Transverse colon (tissue), 4 donors: ENCODE data around the gene DOCK2. TPM values are rescaled to one million over a fixed set of nuclear protein-coding genes. Genes with fewer than 3 reads are reported as not detected.

Source experiments
- DNase-seq: peaks from one replicate; pipeline ENCODE4 v3.0.0-alpha.2; 2019
- H3K27ac ChIP-seq, 4 donors: fragments of 200-600 bp; sonication (generic); 2 replicates each; pipeline ENCODE4 v1.5.1; 2016 to 2018; ENCODE audit warnings: inconsistent platforms in 4 of 4
- H3K27me3 ChIP-seq: fragments of 200-600 bp; sonication (generic); 2 replicates; pipeline ENCODE4 v1.5.1; 2017; ENCODE audit warnings: inconsistent platforms
- H3K36me3 ChIP-seq, 4 donors: fragments of 200-600 bp; sonication (generic); 2 replicates each; pipeline ENCODE4 v1.5.1; 2017 to 2019; ENCODE audit warnings: inconsistent platforms in 4 of 4
- H3K4me1 ChIP-seq, 4 donors: fragments of 200-600 bp; sonication (generic); 2 replicates each; pipeline ENCODE4 v1.5.1; 2017 to 2020; ENCODE audit warnings: inconsistent platforms in 4 of 4
- H3K4me3 ChIP-seq, 4 donors: fragments of 200-600 bp; sonication (generic); 1 replicate in 1 of 4; 2 replicates in 3 of 4; pipeline versions ENCODE4 v1.5.1 to v1.6.1; 2017 to 2019; ENCODE audit warnings: inconsistent platforms in 4 of 4
- H3K9me3 ChIP-seq, 2 donors: fragments of 200-600 bp; sonication (generic); 2 replicates each; pipeline ENCODE4 v1.5.1; 2017 to 2019; ENCODE audit warnings: inconsistent platforms in 2 of 2
- CTCF ChIP-seq, 5 experiments: fragments of 200-600 bp in 3 of 5; fragments of 450-650 bp in 2 of 5; sonication (generic) in 3 of 5; IDR thresholded peaks; 1 replicate in 2 of 5; 2 replicates in 3 of 5; pipeline ENCODE4 v1.5.1; 2016 to 2017; ENCODE audit warnings: antibody characterized with exemption in 5 of 5, inconsistent platforms in 3 of 5, mild to moderate bottlenecking in 2 of 5, moderate library complexity in 1 of 5
- EP300 ChIP-seq: sonication (generic); formaldehyde crosslinking; IDR thresholded peaks from one replicate; pipeline ENCODE4 v1.6.1; 2017; ENCODE audit warnings: antibody characterized with exemption, low read depth
- POLR2A ChIP-seq: fragments of 450-650 bp; IDR thresholded peaks from one replicate; pipeline ENCODE4 v1.6.1; 2016; ENCODE audit warnings: antibody characterized with exemption, mild to moderate bottlenecking, moderate library complexity
- POLR2AphosphoS5 ChIP-seq, 3 donors: sonication (generic); formaldehyde crosslinking; IDR thresholded peaks; one replicate each; pipeline ENCODE4 v1.6.1; 2016; ENCODE audit warnings: antibody characterized with exemption in 3 of 3
- WGBS, 2 donors: methylation state at CpG; one replicate each; pipeline ENCODE4 v1.1.5; 2018; ENCODE audit warnings: low coverage in 1 of 2; 5-methylcytosine and 5-hydroxymethylcytosine counted together
- in situ Hi-C, 4 donors: fragments of 200-750 bp; cut with MboI; loops; one replicate each; pipeline versions ENCODE4 v1.15.0 to v1.15.1; 2017; ENCODE audit warnings: low sequenced_read_pairs in 3 of 4, low pct_ligation_motif_present in 1 of 4, low pct_unique_long_range_greater_than_20kb in 1 of 4
- intact Hi-C: fragments of 100-400 bp; cut with DNase I; formaldehyde crosslinking; loops from one replicate; pipeline ENCODE4 v1.15.1; 2023; ENCODE audit warnings: low total_unique reads
- total RNA-seq, 4 donors: library from RNA; depleted of rRNA; stranded (reverse); fragments of >200 nt; gene quantifications; one replicate each; pipeline ENCODE4 v1.1.0, GENCODE V29; 2016

DOCK2 gene
- total RNA-seq, 4 donors from 2014 or later, result 8.3 to 24.0 (median 14.3) TPM

DNA sequence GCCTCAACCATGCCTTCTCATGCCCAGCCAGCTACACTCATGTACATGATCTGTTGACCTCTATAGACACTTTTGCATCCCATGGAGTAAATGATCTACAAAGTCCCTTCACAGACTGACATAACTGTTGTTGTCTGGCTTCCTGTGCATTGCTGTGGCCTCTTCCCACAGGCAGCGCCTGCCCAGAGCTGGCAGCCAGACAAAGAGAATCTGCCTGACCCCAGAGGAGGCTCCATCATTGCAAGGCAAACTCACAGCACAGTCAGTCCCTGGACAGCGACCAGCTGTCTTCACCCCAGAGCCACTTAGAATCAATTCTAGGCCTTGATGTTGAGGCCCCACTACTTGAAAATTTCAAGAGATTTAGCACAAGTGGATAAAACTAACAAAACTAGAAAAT is 277.7 kb downstream of the DOCK2 start:
- in situ Hi-C loops (no loop called here), intact Hi-C loops (no loop called here)
- H3K27ac ChIP-seq, result no peak overlapping the region
- H3K4me1 ChIP-seq, result no peaks in the 10 kb centered on the region
- TF ChIP-seq EP300, result no peak
- TF ChIP-seq CTCF (IDR thresholded peaks at IDR 0.05), result no peak
- TF ChIP-seq POLR2A, result no peak
- TF ChIP-seq POLR2AphosphoS5 (IDR thresholded peaks at IDR 0.05), result no peak
- no peaks in the 10 kb centered on the region for H3K9me3 ChIP-seq
- H3K27me3 ChIP-seq, result no peaks in the 10 kb centered on the region
- 50 to 63% methylated on average over 1 to 2 of the region's 2 CpGs for WGBS, 2 donors
- no peak for DNase-seq
- H3K4me3 ChIP-seq, result no peak overlapping the region
- H3K36me3 ChIP-seq, result no peaks in the 10 kb centered on the region

GRCh38 chr5:169917500-169917899 is 280.4 kb downstream of the DOCK2 start:
- WGBS, 2 donors, result 82 to 86% methylated on average over 2 of the region's 2 CpGs
- TF ChIP-seq CTCF (IDR thresholded peaks at IDR 0.05) (no peak), EP300 (no peak), POLR2A (no peak), POLR2AphosphoS5 (IDR thresholded peaks at IDR 0.05) (no peak)
- no peak for DNase-seq
- Histone ChIP-seq H3K27ac (no peak overlapping the region), H3K4me3 (no peak overlapping the region), H3K36me3 (no peaks in the 10 kb centered on the region), H3K4me1 (no peaks in the 10 kb centered on the region), H3K9me3 (no peaks in the 10 kb centered on the region), H3K27me3 (no peaks in the 10 kb centered on the region)
- in situ Hi-C loops, result no loop called here
- intact Hi-C loops, result no loop called here

DNA sequence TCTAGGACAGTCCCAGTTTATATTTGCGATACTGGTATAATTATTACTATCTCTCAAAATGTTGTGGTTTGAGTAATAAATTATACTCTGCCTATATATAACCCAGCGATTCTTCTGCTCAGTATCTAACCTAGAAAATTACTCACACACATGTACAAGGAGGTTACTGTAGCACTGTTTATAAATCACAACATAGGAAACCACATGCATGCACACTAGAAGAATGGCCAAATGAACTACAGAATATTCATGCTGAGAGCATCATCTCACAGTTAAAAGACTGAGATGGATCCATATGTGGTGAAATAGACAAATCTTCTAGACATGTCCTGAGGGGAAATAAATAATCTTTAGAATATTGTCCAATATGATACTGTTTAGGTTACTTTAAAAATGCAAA is 281.2 kb downstream of the DOCK2 start:
- Histone ChIP-seq H3K4me1 (no peaks in the 10 kb centered on the region), H3K9me3 (no peaks in the 10 kb centered on the region), H3K36me3 (no peaks in the 10 kb centered on the region), H3K27me3 (no peaks in the 10 kb centered on the region), H3K27ac (no peak overlapping the region), H3K4me3 (no peak overlapping the region)
- TF ChIP-seq EP300, result no peak
- no peak for TF ChIP-seq POLR2A
- no peak for TF ChIP-seq CTCF (IDR thresholded peaks at IDR 0.05)
- TF ChIP-seq POLR2AphosphoS5 (IDR thresholded peaks at IDR 0.05), result no peak
- 60 to 83% methylated on average over 2 of the region's 2 CpGs for WGBS, 2 donors
- in situ Hi-C loops (no loop called here), intact Hi-C loops (no loop called here)
- DNase-seq, result no peak

DNA sequence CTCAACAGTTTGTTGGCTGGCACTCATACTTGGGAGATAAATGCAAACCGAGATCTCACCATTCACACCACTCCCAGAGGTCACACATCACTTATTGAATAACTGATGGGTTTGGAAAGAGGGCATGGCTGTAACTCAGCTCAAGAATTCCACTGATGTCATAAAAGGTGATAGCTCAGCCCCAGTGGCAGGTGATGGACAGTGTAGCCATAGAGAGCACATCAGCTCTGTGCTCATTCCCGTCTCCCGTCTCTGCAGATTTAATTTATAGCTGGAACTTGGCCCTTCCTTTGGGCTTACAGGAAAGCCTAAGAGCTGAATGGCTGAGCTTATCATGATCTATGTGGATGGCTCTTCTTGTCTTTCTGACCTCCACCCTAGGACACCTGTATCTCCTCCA is 283.4 kb downstream of the DOCK2 start:
- no peak for DNase-seq
- TF ChIP-seq EP300 (no peak), POLR2AphosphoS5 (IDR thresholded peaks at IDR 0.05) (no peak)
- no peaks in the 10 kb centered on the region for H3K9me3 ChIP-seq
- in situ Hi-C loops, result no loop called here
- H3K36me3 ChIP-seq, result no peaks in the 10 kb centered on the region
- intact Hi-C loops, result no loop called here
- no peak overlapping the region for H3K27ac ChIP-seq
- H3K4me1 ChIP-seq, result no peaks in the 10 kb centered on the region
- WGBS, 2 donors, result 64 to 69% methylated on average over 3 of the region's 3 CpGs
- H3K4me3 ChIP-seq, result no peak overlapping the region
- no peaks in the 10 kb centered on the region for H3K27me3 ChIP-seq

GRCh38 chr5:169921384-169921783 is 284.3 kb downstream of the DOCK2 start:
- H3K36me3 ChIP-seq, result no peaks in the 10 kb centered on the region
- intact Hi-C loops (no loop called here), in situ Hi-C loops (no loop called here)
- H3K4me1 ChIP-seq, result no peaks in the 10 kb centered on the region
- no peaks in the 10 kb centered on the region for H3K9me3 ChIP-seq
- H3K4me3 ChIP-seq, result no peak overlapping the region
- H3K27me3 ChIP-seq, result no peaks in the 10 kb centered on the region
- 41 to 51% methylated on average over 3 of the region's 3 CpGs for WGBS, 2 donors
- no peak for DNase-seq
- TF ChIP-seq POLR2A (no peak), EP300 (no peak), POLR2AphosphoS5 (IDR thresholded peaks at IDR 0.05) (no peak), CTCF (IDR thresholded peaks at IDR 0.05) (no peak)
- no peak overlapping the region for H3K27ac ChIP-seq
